T-helper 1 cell treated with Interleukin-12 subunit alpha and Interleukin-12 subunit beta and Interleukin-4 antibody, amounts not matched to agents 30 ng/mL and 1 ng/mL, for 36 hours (primary cell): ENCODE data around the gene BEND6. TPM values are rescaled to one million over a fixed set of nuclear protein-coding genes. Genes with fewer than 3 reads are reported as not detected.

Experiments
- intact Hi-C: fragments of 100-400 bp; cut with micrococcal nuclease; formaldehyde crosslinking; loops from one replicate; pipeline ENCODE4 v1.15.1; 2024
- total RNA-seq: library from RNA; stranded (reverse); gene quantifications from 2 replicates; pipeline ENCODE4 v1.2.3, GENCODE V29; 2022

The BEND6 gene
- total RNA-seq, 1 donor from 2014 or later = not detected

DNA sequence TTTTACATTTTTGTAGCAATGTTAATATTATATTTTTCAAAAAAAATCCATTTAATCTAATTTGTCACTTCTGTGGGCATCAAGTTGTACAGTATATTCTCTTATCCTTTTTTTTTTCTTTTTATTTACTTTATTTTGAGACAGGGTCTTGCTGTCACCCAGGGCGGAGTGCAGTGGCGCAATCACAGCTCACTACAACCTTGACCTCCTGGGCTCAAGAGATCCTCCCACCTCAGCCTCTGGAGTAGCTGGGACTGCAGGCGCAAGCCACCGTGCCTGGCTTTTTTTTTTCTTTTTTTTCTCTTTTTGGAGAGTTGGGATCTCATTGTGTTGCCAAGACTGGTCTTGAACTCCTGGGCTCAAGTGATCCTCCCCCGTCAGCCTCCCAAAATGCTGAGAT is 14.4 kb upstream of the BEND6 start:
- intact Hi-C loops = no loop called here

DNA sequence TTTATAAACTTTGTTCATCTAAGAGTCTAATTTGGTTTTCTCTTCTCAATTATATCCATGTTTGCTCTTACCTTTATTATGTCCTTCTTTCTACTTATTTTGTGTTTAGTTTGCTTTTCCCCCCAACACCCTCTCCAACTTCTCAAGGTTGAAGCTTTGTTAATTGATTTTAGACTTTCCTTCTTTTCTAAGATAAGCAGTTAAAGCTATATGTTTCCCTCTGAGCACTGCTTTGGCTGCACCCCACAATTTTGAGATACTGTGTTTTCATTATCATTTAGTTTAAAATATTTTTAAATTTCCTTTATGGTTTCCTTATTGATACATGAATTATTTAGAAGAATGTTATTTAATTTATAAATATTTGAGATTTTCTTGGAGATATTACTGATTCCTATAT is 13.9 kb upstream of the BEND6 start:
- intact Hi-C loops = no loop called here

DNA sequence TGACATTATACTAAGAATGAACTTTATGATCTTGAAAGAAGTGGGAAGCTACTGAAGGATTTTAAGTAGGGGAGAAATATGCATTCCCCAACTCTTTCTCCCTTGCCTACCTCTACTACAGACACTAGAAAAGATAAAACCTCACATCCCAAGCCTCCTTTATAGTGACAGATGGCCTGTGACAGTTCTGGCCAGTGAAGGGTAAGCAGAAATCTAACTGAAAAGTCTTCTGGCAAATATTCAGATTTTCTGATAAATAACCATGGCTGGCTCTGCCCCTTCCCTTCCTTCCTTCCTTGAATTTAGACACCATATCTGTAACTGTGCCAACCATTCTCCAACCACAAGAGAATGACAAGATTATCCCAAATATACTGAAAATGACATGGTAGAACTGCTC is 10.2 kb upstream of the BEND6 start:
- intact Hi-C loops = no loop called here

DNA sequence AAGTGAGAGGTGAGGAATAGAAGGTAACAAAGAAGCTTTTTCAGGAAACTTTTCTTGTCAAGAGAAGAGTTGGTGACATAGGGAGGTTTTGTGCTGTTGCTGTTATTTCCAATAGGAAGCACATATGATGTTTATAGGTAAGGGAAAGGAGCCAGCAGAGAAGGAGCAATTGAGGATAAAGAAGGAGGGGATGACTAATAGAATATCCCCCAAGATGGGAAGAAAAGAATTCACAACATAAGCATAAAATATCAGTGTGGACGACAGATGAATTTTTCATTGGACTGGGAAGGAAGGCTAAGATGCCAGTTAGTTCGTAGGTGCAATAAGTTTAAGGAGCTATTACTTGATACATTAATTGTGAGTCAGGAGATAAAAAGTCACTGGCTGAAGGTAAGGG is 8.5 kb upstream of the BEND6 start:
- intact Hi-C loops = no loop called here

DNA sequence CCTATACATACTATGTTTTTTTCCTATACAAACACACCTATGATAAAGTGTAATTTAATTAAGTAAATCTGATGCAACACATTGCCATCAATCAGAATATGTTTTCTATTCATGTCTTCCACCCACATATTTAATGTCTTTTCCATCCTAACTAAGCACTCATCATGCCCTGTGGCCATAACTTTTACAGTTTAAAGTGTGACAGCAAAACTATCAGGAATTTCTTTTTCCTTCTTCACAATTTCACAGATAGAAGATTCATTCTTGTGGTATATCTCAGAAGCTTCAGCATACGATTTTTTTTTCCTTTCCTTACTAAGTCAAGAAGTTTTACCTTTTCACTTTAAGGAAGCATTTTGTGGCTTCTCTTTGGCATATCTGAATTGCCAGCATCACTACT is 7.0 kb upstream of the BEND6 start:
- intact Hi-C loops = no loop called here

DNA sequence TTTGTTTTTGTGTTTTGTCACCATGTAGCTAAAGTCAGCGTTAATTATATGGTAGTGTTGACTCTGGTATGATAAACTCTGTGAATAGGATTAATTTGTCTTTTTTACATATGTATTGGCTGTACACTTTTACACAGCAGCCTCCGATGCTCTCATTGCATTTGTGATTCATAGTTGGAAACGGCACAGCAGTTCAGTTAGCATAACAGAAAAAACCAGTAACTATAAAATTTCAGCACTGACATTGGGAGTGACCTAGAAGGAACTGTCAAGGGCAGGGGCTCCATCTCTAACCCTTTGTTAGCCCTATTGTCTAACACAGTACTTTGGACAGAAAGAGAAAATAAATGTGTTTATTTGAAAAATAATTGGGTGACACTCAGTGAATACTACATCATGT is 5.6 kb upstream of the BEND6 start:
- intact Hi-C loops = no loop called here

DNA sequence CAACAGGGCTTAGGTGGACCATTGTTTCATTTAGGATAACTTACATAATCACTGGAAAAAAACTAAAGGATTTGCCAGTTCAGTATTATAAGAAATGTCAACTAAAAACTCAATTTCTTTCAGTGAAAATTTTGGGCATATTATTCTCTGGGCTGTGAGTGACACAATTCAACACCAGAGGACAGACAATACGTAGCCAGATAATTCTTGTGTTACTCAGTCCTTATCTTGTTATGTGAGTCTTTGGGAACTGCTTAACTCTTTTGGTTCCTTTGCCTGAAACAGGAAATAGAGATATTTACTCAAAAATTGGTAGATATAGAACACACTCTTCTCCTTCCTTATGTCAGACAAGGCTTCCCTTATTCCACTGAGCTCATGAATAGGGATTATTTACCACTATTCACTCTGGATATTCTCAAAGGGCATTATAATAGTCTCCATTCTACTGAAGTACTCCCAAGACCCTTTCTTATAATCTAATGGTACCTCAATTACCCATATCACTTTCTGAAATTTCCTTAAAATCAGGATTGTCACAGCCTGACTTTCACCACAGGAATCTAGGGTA is 4.9 kb upstream of the BEND6 start:
- intact Hi-C loops = no loop called here

DNA sequence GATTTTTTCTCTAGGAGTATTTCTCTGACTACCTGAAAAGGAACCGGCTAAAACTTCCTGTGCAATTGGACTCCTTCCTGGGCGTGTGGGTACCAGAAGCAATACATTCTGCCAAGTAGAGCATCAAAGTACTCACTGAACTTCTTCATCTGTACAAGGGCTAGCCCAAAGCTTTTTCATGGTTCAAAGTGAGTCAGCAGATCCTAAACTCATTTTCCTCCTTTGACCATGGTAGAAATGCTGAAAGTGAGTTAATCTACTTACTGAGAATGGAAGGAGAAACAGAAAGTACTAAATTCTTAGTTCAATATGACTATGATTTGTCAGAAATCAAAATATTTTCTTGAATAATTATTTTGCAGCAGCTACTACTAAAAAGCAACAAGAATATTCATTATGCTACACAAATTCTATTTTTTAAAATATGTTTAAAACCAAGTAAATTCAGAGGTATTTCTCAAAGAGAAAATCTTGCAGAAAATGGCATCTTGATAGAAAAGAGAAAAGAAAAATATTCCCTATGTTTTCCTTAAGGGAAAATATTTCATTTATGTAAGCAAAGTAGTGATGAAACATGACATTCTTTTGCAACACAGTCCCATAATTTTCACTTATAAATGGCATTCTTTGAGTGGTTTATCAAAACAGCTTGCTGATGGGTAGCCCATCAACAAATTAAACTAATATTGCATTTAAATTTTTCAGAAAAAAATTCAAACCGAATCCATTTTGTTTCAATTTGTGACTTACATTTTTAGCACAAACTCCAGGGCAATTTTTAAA is 3.7 kb upstream of the BEND6 start:
- intact Hi-C loops = loop anchor here (1.0 kb wide), 1 partner anchor 365 kb away; no protein-coding TSS in a partner anchor

DNA sequence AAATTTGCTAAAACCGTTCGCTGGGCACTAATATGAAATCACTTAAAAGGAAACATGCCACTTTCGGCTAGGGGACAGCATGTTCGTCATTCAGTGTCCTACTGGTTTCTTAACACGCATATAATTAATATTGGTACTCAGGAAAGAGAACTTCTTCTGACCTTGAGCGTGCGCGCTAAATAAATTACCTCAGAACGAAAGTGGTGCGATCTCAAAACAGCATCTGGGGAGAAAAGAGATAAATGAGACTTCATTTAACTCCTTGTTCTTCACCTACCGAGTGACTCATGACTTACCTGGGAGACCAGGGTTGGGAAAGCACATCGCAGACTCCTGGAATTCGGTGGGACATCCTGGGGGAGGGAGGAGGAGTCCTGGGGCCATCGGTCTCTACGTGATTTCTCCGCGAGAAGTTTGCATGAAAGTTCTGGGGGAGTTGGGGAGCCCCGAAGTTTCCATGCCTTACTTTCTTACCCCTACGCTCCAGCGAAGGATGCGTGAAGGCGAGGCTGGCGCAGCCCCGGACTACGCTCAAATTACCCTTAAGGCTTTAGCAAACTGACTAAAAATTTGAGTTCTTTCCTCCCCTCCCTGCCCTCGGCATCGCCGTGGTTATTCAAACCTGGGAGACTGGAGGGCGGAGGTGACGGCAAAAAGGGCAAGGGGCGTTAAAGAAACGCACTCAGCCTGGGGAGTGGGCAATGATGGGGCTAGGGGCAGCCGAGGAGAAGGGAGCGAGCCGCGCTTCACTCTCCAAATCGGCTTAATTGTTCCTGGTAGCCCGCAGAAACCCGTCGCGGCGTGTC is 1.1 kb upstream of the BEND6 start:
- intact Hi-C loops = loop anchor here (1.0 to 2.0 kb wide), 5 partner anchors 49 to 269 kb away; partner anchors contain the start of gene RAB23

DNA sequence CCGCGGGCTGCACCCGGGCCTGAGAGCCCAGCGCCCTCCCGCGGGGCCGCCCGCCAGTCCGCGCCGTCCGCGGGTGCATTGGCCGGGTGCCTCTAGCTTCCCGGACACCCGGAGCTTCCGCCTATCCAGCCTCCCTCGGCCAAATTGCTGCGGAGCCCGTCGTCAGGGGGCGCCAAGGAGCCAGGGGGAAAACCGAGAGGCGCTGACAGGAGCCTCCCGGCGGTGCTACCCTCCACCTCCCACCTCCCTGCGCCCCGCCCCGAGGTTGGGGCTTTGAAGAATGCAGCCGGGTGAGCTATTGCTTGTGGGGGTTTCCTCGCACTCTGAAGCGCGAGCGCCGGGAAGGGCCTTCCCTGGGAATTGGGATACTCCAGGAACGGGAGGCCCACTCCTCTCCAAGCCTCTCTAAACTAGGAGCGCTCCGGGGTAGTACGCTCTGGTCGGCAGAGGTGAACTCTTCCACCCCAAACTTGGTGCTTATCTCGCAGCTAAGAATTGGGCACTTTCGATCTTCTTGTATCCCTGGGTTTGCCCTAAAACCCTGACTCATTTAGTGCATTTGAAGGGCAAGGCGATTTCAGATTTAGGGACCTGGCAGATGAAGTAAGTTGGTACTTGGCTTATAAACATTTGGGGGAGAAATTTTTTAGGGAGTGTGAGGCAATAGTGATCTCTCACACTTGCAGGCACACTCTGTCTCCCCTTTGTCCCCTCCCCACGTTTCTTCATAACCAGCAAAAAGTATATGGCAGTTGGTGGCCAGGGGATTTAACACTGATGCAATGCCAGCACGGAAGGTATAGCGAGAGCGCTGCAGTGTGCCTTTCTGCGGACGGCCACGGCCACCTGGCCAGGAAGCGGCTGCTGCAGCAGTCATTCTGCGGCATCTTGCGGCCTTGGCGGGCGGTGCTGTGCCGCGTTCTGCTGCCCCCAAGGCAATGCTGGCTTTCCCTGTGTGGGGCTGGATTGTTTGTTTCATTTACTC is 556 bp downstream of the BEND6 start:
- intact Hi-C loops = loop anchor here (1.0 to 5.0 kb wide), 8 partner anchors 65 to 361 kb away; partner anchors contain the start of genes BAG2 and KIAA1586

DNA sequence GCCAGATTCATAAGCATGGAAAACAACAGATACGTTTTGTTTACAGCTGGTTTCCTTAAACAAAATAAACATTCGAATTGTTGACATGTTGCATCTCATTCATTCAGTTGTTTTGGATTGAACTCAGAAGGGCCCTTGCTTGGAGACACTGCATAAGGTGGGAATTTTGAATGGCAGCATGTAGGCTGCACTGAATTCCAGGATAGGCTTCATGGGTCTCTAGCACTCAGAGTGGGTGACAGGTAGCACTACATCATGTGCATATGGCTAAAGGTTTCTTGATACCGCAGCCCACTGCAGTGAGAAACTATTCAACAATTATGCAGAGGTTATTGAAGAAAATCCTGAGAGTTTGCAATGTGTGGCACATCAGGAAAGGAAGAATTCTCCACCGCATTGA is 1.6 kb downstream of the BEND6 start:
- intact Hi-C loops = loop anchor here (5.0 kb wide), 1 partner anchor 249 kb away; no protein-coding TSS in a partner anchor

DNA sequence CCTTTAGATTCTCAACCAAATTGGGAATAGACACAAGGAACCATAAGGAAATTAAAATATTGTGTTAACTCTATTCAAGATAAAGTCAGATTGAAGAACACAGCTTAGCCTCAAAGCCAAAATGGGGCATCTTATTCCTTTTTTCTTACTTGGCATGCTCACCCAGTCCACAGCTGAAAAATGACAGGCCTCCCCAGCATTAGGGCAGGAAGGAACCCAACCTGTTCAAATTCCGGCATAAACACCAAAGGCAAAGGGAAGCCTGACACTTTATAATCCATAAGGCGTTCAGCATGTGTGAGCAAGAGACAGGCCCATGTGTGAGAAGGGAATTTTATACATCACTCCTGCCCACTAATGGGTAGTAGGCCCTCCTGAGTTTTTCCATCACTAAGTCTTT is 2.9 kb downstream of the BEND6 start:
- intact Hi-C loops = loop anchor here (5.0 kb wide), 1 partner anchor 251 kb away; no protein-coding TSS in a partner anchor

DNA sequence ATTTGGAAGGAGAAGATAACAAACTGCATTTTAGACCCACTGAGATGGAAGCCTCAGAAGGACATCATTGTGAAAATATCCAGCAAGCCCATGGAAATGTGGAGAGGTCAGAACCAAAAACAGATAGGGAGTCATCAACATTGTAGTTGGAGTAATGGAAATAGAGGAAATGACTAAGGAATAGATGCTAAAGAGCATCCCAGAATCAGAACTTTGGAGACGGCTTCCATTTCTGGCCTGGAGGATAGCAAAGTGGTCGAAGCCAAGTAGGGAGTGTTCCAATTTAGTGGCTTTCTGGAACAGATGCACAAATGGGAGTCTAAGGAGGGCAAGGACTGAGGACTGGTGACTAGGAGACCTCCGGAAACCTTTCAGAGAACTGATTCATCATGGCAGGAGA is 3.6 kb downstream of the BEND6 start:
- intact Hi-C loops = loop anchor here (5.0 kb wide), 1 partner anchor 251 kb away; no protein-coding TSS in a partner anchor

DNA sequence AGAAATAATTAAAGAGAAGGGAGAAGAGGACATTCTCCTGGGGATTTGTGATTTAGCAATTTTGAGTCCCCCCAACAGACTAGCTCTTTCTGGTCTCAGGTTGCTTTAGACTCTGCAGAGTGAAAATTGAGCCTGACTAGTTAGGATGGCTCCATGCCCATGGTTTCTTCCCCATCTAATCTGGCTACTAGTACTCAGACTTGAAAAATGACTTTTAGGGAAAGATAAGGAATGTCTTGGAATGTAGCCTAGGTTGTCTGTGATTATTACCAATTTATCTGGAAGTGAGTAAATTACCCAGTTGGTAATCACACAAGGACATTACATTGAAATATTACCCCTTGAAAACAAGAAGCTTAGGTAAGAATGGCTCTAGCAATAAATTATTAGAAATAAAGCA is 4.2 kb downstream of the BEND6 start:
- intact Hi-C loops = loop anchor here (5.0 kb wide), 1 partner anchor 252 kb away; no protein-coding TSS in a partner anchor

DNA sequence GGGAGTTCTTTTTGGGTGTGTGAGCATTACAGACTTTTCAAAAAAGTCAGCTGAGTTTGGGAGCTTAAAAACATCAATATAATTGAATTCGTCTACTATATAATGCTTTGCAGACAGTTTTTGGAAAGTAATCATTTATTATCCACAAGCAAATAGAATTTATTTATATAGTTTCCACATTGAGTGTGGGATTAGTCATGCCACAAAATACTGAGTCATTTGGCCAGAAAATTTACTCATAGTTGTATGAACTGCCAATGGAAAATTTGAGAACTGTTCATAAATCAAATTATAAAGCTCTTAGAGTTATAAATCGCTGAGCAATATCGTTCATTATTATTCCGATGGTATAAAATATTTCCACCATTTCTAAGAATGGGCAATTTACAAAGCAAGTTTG is 5.0 kb downstream of the BEND6 start:
- intact Hi-C loops = loop anchor here (5.0 to 10.0 kb wide), 2 partner anchors 253 to 865 kb away; no protein-coding TSS in a partner anchor

DNA sequence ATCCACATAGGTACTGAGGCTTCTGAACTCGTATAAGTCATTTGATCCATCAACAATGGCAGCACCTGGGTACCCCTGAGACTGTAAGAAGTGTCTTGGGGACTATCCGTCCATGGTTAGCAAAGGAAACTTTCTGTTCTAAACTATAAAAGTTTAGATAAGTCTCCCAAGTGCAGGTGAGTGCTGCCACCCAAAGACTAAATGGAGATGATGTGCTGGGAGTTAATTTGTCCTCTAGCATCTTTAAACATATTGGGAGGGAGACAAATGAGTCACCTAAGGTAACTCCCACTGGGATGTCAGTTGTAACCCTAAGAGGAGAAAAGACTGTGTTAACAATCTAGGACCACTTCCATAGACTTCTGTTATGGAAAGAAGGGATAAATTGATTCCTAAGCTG is 6.2 kb downstream of the BEND6 start:
- intact Hi-C loops = loop anchor here (10.0 kb wide), 1 partner anchor 866 kb away; no protein-coding TSS in a partner anchor

DNA sequence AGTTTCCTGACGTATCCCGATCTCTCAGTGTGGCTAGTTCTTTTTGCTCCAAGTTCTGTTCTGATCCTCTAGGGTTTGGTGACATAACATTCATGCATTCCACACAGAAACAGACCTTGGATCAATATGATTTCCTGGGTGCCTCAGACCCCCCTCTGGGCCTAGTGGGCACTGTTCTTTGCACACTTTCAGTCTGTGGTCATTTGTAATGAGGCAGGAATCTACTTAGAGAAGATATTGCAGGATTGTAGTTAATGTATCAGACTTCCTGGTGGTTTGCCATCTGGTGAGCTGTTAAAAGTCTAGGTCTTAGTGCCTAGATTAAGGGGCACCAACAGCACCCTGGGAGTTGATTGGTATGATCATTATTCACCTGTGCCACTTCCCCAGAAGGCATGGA is 7.5 kb downstream of the BEND6 start:
- intact Hi-C loops = loop anchor here (10.0 kb wide), 1 partner anchor 868 kb away; no protein-coding TSS in a partner anchor

DNA sequence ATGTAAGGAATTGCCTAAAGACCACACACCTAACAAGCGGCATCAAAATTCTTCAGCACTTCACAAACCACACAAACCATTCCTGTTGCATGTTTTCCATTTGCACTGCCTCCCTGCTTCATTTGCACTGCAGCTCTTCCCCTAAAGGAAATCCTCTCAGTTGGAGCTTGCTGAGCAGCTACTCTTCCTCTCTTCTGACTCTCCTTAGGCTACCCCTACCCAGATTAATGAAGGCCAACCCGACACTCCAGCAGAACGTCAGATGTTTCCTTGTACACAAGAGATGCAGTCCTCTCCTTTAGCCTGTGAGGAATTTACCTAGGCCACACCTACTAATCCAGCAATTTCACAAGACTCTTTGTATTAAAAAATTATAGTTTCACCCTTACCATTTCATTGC is 8.1 kb downstream of the BEND6 start:
- intact Hi-C loops = loop anchor here (10.0 kb wide), 1 partner anchor 868 kb away; no protein-coding TSS in a partner anchor

DNA sequence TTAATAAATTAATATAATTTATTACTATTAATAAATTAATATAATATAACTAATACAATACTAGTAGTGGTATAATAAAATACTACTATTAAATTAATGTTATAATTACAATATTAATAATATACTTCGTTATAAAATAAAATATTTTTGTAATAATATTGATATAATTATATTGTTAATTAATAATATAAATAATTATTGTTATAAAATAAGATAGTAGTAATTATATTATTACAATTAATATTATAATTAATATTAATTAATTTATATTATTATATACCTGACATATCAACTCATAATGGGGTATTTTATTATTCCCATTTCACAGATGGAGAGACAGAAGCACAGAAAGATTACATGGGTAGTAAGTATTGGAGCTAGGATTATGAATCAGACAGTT is 8.9 kb downstream of the BEND6 start:
- intact Hi-C loops = loop anchor here (10.0 kb wide), 1 partner anchor 869 kb away; no protein-coding TSS in a partner anchor

DNA sequence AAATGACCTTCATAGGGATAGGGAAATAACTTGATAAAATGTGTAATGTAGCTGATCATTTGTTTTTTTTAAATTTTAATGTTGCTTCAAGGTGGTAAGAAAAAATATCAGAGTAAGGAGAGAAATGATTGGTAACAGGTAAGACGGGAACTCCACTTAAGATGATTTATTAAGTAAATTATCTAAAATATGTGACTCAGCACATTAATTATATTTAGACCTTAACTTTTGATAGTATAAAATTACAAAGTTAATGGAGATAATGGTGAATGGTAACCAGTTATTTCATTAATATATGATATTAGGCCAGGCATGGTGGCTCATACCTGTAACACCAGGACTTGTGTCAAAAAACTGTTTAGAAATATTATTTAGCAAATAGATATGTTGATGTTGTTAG is 10.2 kb downstream of the BEND6 start:
- intact Hi-C loops = loop anchor here (10.0 kb wide), 1 partner anchor 870 kb away; no protein-coding TSS in a partner anchor
